GM23248 (cell line): Measurements from ENCODE around the gene RLIM.

ENCODE experiments used
- EZH2 ChIP-seq: fragments of 200-600 bp; sonication (generic); IDR thresholded peaks from 2 replicates; pipeline ENCODE4 v1.6.1; 2018; ENCODE audit warnings: antibody characterized with exemption, mild to moderate bottlenecking; ENCODE audit not compliant: insufficient read depth, poor library complexity, severe bottlenecking
- EZH2phosphoT487 ChIP-seq: fragments of 200-600 bp; sonication (generic); IDR thresholded peaks from 2 replicates; pipeline ENCODE4 v1.6.1; 2018; ENCODE audit warnings: antibody characterized with exemption, moderate library complexity, mild to moderate bottlenecking, low read depth; ENCODE audit not compliant: insufficient read depth

- no peak for TF ChIP-seq EZH2phosphoT487
- TF ChIP-seq EZH2 = no peak
These were observed at the start of gene RLIM for GRCh38 chrX:74614093-74614909.
